ENCODE results near the gene ARHGEF5. TPM values are rescaled to one million over a fixed set of nuclear protein-coding genes. Genes with fewer than 3 reads are reported as not detected.

The ARHGEF5 gene
- total RNA-seq (ENCODE audit: low replicate concordance): 1.2 and 3.5 TPM in 2 replicates

DNA sequence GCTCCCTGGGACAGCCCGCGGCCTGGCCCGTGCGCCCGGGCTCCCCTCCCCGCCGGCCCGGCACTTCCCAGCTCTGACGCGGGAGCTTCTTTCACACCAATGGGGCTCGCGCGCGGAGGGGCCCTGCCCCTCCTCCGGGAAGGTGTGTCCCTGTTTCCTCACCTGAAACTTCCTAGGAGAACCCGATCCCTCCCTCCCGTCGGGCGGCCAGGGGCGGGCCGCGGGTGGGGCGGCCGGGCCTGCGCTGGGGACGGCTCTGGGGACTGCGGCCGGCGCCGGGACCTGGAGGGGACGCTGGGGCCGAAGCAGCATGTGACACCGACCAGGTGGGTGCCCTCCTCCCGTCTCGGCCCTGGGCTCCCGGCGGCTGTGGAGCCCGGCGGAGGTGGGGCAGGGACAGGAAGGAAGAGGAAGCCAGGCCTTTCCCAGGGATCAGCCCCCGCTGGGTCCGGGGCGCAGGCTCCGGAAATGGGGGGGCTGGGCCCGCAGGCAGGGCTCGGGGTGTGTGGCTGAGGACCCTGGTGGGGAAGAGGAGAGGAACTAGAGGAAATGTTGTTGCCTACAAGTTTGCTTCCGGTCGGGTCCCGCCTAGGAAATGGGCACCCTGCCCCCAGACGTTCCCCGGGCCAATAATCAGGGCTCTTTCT lies at the start of gene ARHGEF5:
Gene ARHGEF5, plus strand, starts transcription at position 227 of the 647 bp plus-strand sequence. CDS start 7,268 bp downstream, outside the sequence.

GRCh38 chr7:144311872-144312469 lies 43.2 kb upstream of the ARHGEF5 start, which contains the start of gene OR2A1:
Gene OR2A1 (plus strand): TSS chr7:144312419. CDS start chr7:144318125, 5,706 bp downstream.

GRCh38 chr7:144403649-144404061 lies 48.5 kb downstream of the ARHGEF5 start, which contains the start of gene NOBOX:
Gene NOBOX (minus strand): TSS chr7:144403693.

Other genes with a start within 250 kb of the ARHGEF5 start
- not detected in 2 replicates for gene OR2A2, start 245.8 kb upstream of the ARHGEF5 start, total RNA-seq (ENCODE audit: low replicate concordance)
- gene OR2A14, start 232.2 kb upstream of the ARHGEF5 start, total RNA-seq (ENCODE audit: low replicate concordance): not detected in 2 replicates
- 0.23 and 0.35 TPM in 2 replicates for gene CTAGE4, start 171.9 kb upstream of the ARHGEF5 start, total RNA-seq (ENCODE audit: low replicate concordance)
- 2.0 and 6.1 TPM in 2 replicates for gene ARHGEF35, start 159.6 kb upstream of the ARHGEF5 start, total RNA-seq (ENCODE audit: low replicate concordance)
- gene OR2A42, start 115.8 kb upstream of the ARHGEF5 start, total RNA-seq (ENCODE audit: low replicate concordance): under 0.01 TPM in 1 of 2 replicates, not detected in the other
- 0.23 TPM in 1 of 2 replicates, not detected in the other for gene OR2A7, start 90.6 kb upstream of the ARHGEF5 start, total RNA-seq (ENCODE audit: low replicate concordance)
- gene CTAGE8, start 86.1 kb upstream of the ARHGEF5 start, total RNA-seq (ENCODE audit: low replicate concordance): 0.12 TPM in 1 of 2 replicates, not detected in the other
- 0.08 and 0.12 TPM in 2 replicates for gene OR2A1, start 43.0 kb upstream of the ARHGEF5 start, total RNA-seq (ENCODE audit: low replicate concordance)
- gene NOBOX, start 48.3 kb downstream of the ARHGEF5 start, total RNA-seq (ENCODE audit: low replicate concordance): not detected in 2 replicates

Data from smooth muscle cell of the coronary artery (primary cell).